ENCODE measurements around the gene ARPC1B.

Gene ARPC1B

GRCh38 chr7:99389772-99390171 is 15.2 kb downstream of the ARPC1B start:
- intact Hi-C loops (cut with DNase I; ENCODE audit: low total_unique reads): no loop called here
- no peak for TF ChIP-seq CTCF (IDR thresholded peaks at IDR 0.05)
- Histone ChIP-seq H3K9me3 (no peaks in the 10 kb centered on the region), H3K27me3 (no peaks in the 10 kb centered on the region), H3K4me1 (peaks cover 0 to 19% (median 17%) of the 10 kb centered on the region in 4 donors), H3K27ac (no peak overlapping the region), H3K4me3 (no peak overlapping the region), H3K36me3 (peaks cover 35 to 69% (median 54%) of the 10 kb centered on the region in 3 donors)
- DNase-seq: no peak

GRCh38 chr7:99390941-99391602 is 16.5 kb downstream of the ARPC1B start:
- peaks cover 0 to 26% (median 17%) of the 10 kb centered on the region in 4 donors for H3K4me1 ChIP-seq
- peaks cover 35 to 70% (median 52%) of the 10 kb centered on the region in 3 donors for H3K36me3 ChIP-seq
- no peak for TF ChIP-seq CTCF (IDR thresholded peaks at IDR 0.05)
- intact Hi-C loops (cut with DNase I; ENCODE audit: low total_unique reads): no loop called here
- no peaks in the 10 kb centered on the region for H3K27me3 ChIP-seq
- H3K9me3 ChIP-seq: no peaks in the 10 kb centered on the region
- no peak overlapping the region for H3K4me3 ChIP-seq
- no peak for DNase-seq
- H3K27ac ChIP-seq: no peak overlapping the region

DNA sequence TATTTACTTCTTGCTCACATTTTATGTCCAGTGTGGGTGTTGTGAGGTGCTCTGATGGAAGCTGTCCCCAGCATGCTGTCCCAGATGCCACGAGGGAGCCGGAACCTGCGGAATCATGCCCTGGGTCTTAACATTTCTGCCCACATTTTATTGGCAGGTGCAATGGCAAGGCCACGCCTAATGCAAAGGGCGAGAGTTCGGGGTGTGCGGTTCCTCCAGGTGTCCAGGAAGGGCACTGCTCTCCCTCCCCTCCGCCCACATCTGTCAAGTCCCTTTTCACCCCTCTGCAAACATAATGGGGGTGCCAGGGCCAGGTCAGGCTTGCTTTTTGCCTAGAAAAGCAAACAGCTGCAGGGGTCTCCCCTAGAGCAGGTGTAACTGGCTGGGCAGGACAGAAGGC is 17.5 kb downstream of the ARPC1B start:
- DNase-seq: no peak
- Histone ChIP-seq H3K27ac (peak overlapping the region; percentile 74 to 84), H3K4me1 (peaks cover 0 to 27% (median 17%) of the 10 kb centered on the region in 4 donors), H3K27me3 (no peaks in the 10 kb centered on the region), H3K9me3 (no peaks in the 10 kb centered on the region), H3K4me3 (peak overlapping the region; percentile 52 to 83), H3K36me3 (peaks cover 31 to 70% (median 52%) of the 10 kb centered on the region in 3 donors)
- no peak for TF ChIP-seq CTCF (IDR thresholded peaks at IDR 0.05)
- intact Hi-C loops (cut with DNase I; ENCODE audit: low total_unique reads): no loop called here

- peak; percentile 78 to 88 for DNase-seq
- Histone ChIP-seq H3K4me1 (peaks cover 0 to 27% (median 17%) of the 10 kb centered on the region in 4 donors), H3K9me3 (no peaks in the 10 kb centered on the region), H3K4me3 (peak overlapping the region; percentile 52 to 83), H3K36me3 (peaks cover 31 to 70% (median 55%) of the 10 kb centered on the region in 3 donors), H3K27ac (peak overlapping the region; percentile 74 to 84), H3K27me3 (no peaks in the 10 kb centered on the region)
- no peak for TF ChIP-seq CTCF (IDR thresholded peaks at IDR 0.05)
- intact Hi-C loops (cut with DNase I; ENCODE audit: low total_unique reads): no loop called here
Measured at GRCh38 chr7:99392659-99393354, 18.3 kb downstream of the ARPC1B start.

DNA sequence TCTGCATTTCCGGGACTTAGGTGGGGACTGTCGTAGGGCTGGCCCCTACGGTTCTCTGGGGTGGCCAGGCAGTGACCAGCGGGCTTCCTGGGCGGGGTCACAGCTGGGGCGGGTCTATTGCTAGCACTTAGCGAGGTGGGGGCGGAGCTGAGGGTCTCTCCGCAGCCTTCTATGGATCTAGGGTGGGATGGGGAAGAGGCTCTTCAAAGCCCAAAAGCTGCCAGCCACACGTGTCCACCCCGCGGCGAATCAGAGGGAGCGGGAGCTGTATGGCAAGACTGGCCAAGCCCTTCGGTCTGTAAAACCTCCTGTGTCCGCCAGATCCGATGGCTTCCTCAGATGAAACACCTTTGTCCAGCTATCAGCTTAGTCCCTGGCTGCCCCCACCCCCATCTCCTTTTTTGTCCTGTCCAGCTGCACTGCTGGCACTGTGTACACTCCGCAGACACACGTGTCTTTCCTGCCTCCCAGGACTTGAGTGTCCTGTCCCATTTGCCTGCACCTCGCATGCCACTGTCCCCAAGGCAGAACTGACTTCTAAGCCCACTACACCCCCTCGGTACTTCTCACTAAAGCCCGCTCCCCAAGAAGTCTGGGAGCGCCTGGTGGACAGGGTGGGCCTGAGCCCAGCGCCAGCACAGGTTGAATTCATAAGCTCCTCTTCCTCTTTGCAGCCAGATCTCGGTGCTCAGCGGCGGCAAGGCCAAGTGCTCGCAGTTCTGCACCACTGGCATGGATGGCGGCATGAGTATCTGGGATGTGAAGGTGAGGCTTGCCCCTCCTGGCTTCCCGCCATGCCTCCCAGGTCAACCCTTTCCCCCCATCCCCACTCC is 19.0 kb downstream of the ARPC1B start:
- Histone ChIP-seq H3K4me1 (peaks cover 0 to 27% (median 17%) of the 10 kb centered on the region in 4 donors), H3K9me3 (no peaks in the 10 kb centered on the region), H3K27me3 (no peaks in the 10 kb centered on the region), H3K4me3 (peak overlapping the region; percentile 52 to 83), H3K36me3 (peaks cover 28 to 70% (median 49%) of the 10 kb centered on the region in 3 donors), H3K27ac (peak overlapping the region; percentile 74 to 84)
- TF ChIP-seq CTCF (IDR thresholded peaks at IDR 0.05): no peak
- DNase-seq: peak in 1 of 2 donors; percentile 77
- intact Hi-C loops (cut with DNase I; ENCODE audit: low total_unique reads): no loop called here
